IMR-90 (cell line): ENCODE measurements around the gene GPA33. TPM values are rescaled to one million over a fixed set of nuclear protein-coding genes. Genes with fewer than 3 reads are reported as not detected.

Experiments used
- microRNA-seq, 2 experiments: library from miRNA; stranded (forward) in 1 of 2; unstranded in 1 of 2; fragments of 10-50 nt in 1 of 2; fragments of <30 nt in 1 of 2; gene quantifications in 1 of 2; microRNA quantifications in 1 of 2; one replicate each; pipeline versions ENCODE3 to v1.1.0; 2013 to 2020; ENCODE audit not compliant: insufficient read depth in 1 of 2, insufficient read length in 1 of 2, unreplicated experiment in 1 of 2
- polyA plus RNA-seq, 3 experiments: library from polyadenylated mRNA; depleted of rRNA; stranded (reverse); fragments of >200 nt; gene quantifications; 2 replicates each; pipeline ENCODE4 v1.2.3, GENCODE V29; 2012; ENCODE audit warnings: low replicate concordance in 1 of 3
- small RNA-seq, 5 experiments: library from RNA; depleted of rRNA; stranded (forward); fragments of <200 nt; gene quantifications; one replicate each; pipeline ENCODE3, GENCODE V24; 2012
- total RNA-seq: library from RNA; depleted of rRNA; stranded (reverse); fragments of >200 nt; gene quantifications from 2 replicates; pipeline ENCODE4 v1.2.3, GENCODE V29; 2012; rRNA removed

GPA33 gene
- total and polyA plus RNA-seq, 2 of the 4 experiments (the other 2 are of a cell fraction) = not detected

Small RNA genes lying within 50 kb of the gene (microRNA-seq; reads per million reads assigned to microRNA genes)
- gene RNA5SP65 (ENCODE audit: insufficient read depth, insufficient read length) = 3.1 reads per million

Small RNA genes lying within 50 kb of the gene (small RNA-seq; reads per million reads assigned to genes)
- gene RNA5SP65 = 0.04 to 4.2 (median 0.60) reads per million in 5 experiments

Other genes with a start within 250 kb of the GPA33 start
- gene TADA1, start 214.1 kb downstream of the GPA33 start, total RNA-seq = 16.4 and 16.8 TPM in 2 replicates
- 8.2 and 8.4 TPM in 2 replicates for gene TADA1, start 214.1 kb downstream of the GPA33 start, polyA plus RNA-seq (2012; rRNA removed)
- under 0.01 TPM in 2 replicates for gene ILDR2, start 114.8 kb downstream of the GPA33 start, total RNA-seq
- not detected in 2 replicates for gene ILDR2, start 114.8 kb downstream of the GPA33 start, polyA plus RNA-seq (2012; rRNA removed)
- gene MAEL, start 101.1 kb downstream of the GPA33 start, total RNA-seq = not detected in 2 replicates
- not detected in 2 replicates for gene MAEL, start 101.1 kb downstream of the GPA33 start, polyA plus RNA-seq (2012; rRNA removed)
- not detected in 2 replicates for gene STYXL2, start 3.7 kb upstream of the GPA33 start, total RNA-seq
- gene STYXL2, start 3.7 kb upstream of the GPA33 start, polyA plus RNA-seq (2012; rRNA removed) = not detected in 2 replicates
- 3.4 and 4.4 TPM in 2 replicates for gene POU2F1, start 130.5 kb upstream of the GPA33 start, total RNA-seq
- 1.0 and 1.2 TPM in 2 replicates for gene POU2F1, start 130.5 kb upstream of the GPA33 start, polyA plus RNA-seq (2012; rRNA removed)